HFF-Myc (cell line): ENCODE results near the gene NRP1.

Source experiments
- DNase-seq: peaks from one replicate; pipeline ENCODE4 v3.0.0-alpha.2; 2011; ENCODE audit warnings: low read depth; ENCODE audit errors: extremely low read depth
- H3K4me3 ChIP-seq: replicated peaks from 2 replicates; pipeline ENCODE4 v1.5.1; 2011; ENCODE audit warnings: low read depth, mild to moderate bottlenecking, control low read depth, low read length
- TF ChIP-seq, protein P1 (sequence below): IDR thresholded peaks from 2 replicates; pipeline ENCODE4 v1.5.1; 2012; ENCODE audit warnings: mild to moderate bottlenecking, low read depth, low read length, control low read depth; ENCODE audit errors: missing control alignments

Gene NRP1

DNA sequence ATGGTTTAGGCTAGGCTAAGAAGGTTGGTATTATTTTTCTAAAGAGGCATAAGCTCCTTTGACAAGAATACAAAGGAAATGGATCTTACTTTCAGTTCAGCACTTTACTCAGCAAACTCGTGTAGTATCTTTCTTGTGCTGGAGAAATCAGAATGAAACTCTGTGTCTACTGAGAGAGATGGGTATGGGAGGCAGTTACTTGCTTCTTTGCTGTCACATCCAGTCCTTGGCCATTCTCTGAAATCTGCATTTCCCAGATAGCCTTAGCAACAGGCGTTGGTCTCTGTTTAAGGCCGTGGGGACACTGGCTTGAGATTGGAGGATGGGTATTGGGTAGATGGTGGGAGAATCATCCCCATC is 180.5 kb downstream of the NRP1 start:
- H3K4me3 ChIP-seq, result no peak overlapping the region
- no peak for DNase-seq
- TF ChIP-seq, protein P1, sequence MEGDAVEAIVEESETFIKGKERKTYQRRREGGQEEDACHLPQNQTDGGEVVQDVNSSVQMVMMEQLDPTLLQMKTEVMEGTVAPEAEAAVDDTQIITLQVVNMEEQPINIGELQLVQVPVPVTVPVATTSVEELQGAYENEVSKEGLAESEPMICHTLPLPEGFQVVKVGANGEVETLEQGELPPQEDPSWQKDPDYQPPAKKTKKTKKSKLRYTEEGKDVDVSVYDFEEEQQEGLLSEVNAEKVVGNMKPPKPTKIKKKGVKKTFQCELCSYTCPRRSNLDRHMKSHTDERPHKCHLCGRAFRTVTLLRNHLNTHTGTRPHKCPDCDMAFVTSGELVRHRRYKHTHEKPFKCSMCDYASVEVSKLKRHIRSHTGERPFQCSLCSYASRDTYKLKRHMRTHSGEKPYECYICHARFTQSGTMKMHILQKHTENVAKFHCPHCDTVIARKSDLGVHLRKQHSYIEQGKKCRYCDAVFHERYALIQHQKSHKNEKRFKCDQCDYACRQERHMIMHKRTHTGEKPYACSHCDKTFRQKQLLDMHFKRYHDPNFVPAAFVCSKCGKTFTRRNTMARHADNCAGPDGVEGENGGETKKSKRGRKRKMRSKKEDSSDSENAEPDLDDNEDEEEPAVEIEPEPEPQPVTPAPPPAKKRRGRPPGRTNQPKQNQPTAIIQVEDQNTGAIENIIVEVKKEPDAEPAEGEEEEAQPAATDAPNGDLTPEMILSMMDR, result no peak

DNA sequence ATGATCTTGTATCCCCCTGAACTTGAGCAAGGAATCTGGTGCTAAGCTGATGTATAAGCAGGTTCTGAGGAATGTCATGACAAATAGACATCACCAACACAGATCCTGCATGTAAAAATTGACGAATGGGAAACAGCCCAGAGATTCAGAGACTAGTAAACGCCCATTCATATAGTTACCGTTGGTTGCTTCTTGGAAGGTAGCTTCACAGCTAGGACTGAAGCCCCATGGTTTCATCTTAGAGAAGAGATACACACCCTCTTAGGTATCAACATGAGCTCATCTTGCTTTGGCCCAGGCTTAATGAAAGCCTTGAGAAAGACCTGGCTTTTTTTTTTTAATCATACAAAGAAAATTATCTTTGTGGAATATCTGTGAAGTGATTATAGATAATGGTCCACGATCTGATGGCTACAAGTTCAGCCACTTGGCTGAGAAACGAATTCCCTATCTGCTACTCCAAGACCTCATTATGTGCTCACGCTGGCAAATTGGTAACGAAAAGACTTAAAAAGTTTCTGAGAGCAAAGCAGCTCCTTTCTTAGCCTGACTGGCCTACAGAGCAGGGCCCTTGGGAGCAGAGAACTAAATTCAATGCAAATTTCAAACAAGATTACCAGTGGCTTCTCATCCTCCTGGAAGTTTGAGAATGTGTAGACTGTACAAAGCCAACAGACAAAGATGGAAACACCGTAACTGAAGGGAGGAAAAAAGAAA is 181.1 kb downstream of the NRP1 start:
- TF ChIP-seq, protein P1, result no peak
- H3K4me3 ChIP-seq, result no peak overlapping the region
- DNase-seq, result no peak

DNA sequence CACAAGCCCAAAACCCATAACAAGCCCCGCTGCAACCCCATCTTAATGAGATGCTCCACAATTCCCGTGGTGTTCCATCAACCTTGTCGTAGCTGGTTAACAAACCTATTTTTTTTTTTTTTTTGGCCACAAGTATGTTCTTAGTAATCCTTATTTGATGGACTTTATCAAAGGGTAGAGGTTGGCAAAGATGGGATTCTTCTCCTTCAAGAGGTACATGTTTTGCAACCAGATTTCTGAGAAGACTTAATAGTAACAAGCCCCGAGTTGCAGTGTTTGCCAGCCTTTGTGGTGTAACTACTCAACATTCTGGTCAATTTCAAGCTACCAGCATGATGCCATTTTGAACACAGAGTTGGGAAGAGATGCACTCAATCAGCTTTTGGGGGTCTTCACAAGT is 181.7 kb downstream of the NRP1 start:
- DNase-seq, result no peak
- TF ChIP-seq, protein P1, result no peak
- H3K4me3 ChIP-seq, result no peak overlapping the region

DNA sequence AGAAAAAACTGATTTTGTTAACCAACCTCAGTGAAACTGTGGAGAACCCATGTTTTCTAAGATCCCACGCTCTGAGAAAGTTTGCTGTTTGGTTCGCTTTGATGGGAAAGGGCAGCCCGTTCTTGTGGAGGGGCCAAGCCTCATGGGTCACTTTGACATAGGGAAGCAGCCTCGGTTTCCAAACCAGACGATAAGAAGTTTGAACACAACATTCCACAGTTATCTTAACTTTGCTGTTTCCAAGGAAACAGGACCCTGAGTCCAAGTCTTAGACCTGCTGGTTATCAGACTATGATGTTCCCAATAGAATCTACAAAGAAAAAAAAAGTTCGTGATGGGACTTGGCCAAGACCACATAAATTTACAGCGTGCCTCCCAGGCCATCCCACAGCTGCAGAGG is 182.3 kb downstream of the NRP1 start:
- TF ChIP-seq, protein P1, result no peak
- DNase-seq, result no peak
- H3K4me3 ChIP-seq, result no peak overlapping the region

DNA sequence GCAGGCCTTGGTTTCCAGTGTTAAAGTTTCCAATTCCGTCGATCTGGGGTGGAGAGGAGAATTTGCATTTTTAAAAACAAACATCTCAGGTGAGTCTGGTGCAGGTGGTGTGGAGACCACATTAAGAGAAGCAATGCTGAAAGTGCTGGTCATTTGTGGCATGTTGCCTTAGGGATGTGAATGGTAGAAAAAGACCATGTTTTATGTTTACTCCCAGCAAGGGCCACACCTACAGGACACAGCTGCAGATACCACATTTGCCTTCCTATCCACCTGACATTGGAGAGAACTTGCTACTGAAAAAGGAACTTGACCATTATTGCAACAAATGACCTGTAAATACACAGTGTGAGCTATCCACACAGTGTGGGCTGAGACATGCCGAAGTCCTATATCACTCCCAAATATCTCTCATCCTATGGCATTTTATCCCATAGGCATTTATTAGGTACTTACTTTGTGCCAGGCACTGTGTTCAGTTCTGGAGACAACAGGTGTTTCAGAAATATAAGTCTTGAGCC is 183.1 kb downstream of the NRP1 start:
- TF ChIP-seq, protein P1, result no peak
- no peak for DNase-seq
- H3K4me3 ChIP-seq, result no peak overlapping the region

DNA sequence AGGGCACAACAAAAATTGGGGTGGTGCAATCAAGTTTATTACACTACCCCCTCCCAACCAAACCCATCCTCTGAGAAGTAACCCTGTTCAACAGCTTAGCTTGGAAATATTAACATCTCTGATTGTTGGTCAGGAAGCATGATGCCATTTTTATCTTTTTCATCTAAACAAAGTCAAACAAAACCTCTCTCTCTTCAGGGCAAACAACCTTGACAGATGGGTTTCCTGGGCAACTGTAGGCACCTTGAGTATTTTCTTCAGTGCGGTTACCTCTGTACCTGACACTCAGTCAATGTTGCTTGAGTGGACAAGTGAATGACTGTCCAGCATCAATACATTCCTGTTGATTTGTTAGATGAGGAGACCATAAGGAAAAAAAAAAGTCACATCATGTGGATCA is 183.6 kb downstream of the NRP1 start:
- TF ChIP-seq, protein P1, result no peak
- DNase-seq, result no peak
- H3K4me3 ChIP-seq, result no peak overlapping the region

DNA sequence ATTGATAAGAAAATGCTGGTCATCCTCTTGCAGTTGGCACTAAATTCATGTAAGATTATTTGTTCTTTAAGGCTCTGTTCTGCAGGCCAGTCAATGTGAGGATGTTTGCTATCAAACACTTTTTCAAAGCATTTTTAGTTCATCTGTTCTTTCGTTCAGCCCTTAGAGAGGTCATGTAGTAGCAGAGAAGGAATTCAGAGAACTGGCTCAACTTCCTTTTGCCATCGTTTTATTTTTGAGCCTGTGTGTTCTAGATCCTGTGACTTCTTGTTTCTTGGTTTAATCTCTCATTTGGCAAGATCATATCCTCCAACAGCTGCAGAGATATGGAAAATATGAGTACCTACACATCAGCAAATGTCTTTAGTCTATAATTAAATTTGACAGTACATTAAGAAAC is 184.3 kb downstream of the NRP1 start:
- no peak for DNase-seq
- TF ChIP-seq, protein P1, result no peak
- H3K4me3 ChIP-seq, result no peak overlapping the region
